Measurements from ENCODE around the gene LBX2.

The LBX2 gene

DNA sequence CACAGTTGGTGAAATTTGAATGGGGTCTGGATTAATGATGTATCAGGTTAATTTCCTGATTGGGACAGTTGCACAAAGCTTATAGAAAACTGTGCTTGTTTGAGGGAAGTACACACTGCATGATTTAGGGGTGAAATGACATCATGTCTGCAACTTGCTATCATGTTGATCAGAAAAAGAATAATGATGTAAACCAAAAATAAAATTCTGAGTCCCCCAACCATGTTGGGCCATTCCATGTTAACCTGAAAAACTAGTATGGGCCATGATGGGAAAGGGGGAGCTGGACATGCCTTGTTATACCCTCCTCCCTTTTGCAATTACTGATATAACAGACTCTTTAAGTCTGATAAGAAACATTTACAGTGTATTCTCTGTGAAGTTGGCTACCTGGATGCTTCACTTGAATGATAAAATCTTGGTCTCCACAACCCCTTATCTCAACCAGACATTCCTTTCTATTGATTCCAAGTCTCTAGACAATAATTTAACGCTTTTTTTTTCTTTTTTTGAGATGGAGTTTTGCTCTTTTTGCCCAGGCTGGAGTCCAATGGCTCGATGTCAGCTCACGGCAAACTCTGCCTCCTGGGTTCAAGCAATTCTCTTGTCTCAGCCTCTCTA is 48.7 kb downstream of the LBX2 start:
- no peak for DNase-seq

DNA sequence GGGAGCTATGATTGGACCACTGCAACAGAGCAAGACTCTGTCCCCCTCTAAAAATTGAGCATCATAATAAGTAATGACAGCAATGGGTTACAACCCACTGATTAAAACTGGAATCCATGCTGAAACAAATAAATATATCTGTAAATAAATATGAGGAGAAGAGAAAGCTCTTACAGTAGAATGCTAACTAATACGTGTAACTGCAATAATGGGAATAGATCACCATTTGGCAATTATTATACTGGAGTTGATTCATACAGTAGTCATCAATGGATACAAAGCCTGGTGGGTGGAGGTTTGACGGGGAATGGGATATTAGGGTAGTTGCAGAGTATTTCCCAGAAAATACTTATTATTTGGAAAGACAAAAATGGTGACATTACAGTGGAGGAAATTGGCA is 50.6 kb downstream of the LBX2 start:
- no peak for DNase-seq

All from CD4-positive, alpha-beta T cell treated with Interleukin-4 for 1 hour (primary cell).